ENCODE measurements around the gene CAP1.

CAP1 gene

GRCh38 chr1:40110389-40110788 lies 69.9 kb downstream of the CAP1 start:
- Histone ChIP-seq H3K9me3 (peaks cover 24% of the 10 kb centered on the region), H3K4me1 (no peaks in the 10 kb centered on the region), H3K9ac (no peak overlapping the region), H3K4me2 (no peak overlapping the region), H3K4me3 (no peak overlapping the region), H3K36me3 (no peaks in the 10 kb centered on the region), H4K20me1 (no peaks in the 10 kb centered on the region), H3K27me3 (no peaks in the 10 kb centered on the region), H3K27ac (no peak overlapping the region)
- TF ChIP-seq Cebpa-rat (IDR thresholded peaks at IDR 0.05) = no peak

- Histone ChIP-seq H3K9ac (no peak overlapping the region), H4K20me1 (no peaks in the 10 kb centered on the region), H3K9me3 (peaks cover 21% of the 10 kb centered on the region), H3K4me3 (no peak overlapping the region), H3K4me1 (no peaks in the 10 kb centered on the region), H3K27ac (no peak overlapping the region), H3K27me3 (no peaks in the 10 kb centered on the region), H3K4me2 (no peak overlapping the region), H3K36me3 (no peaks in the 10 kb centered on the region)
- TF ChIP-seq Cebpa-rat (IDR thresholded peaks at IDR 0.05) = no peak
Measured at GRCh38 chr1:40114400-40114799, 73.9 kb downstream of the CAP1 start.

- TF ChIP-seq Cebpa-rat (IDR thresholded peaks at IDR 0.05) = no peak
- Histone ChIP-seq H3K9me3 (no peaks in the 10 kb centered on the region), H3K4me2 (no peak overlapping the region), H3K4me1 (no peaks in the 10 kb centered on the region), H3K27me3 (no peaks in the 10 kb centered on the region), H3K27ac (no peak overlapping the region), H3K9ac (no peak overlapping the region), H3K36me3 (no peaks in the 10 kb centered on the region), H3K4me3 (no peak overlapping the region), H4K20me1 (no peaks in the 10 kb centered on the region)
Measured at GRCh38 chr1:40120128-40120527, 79.6 kb downstream of the CAP1 start.

All from BLaER1 (cell line).